NCI-H524 treated with DMSO at 0.1 percent for 48 hours (cell line): ENCODE data around the gene HPSE2.
"Not testable (repeated sequence)": the region's sequence is repeated elsewhere in the genome, so short reads cannot be mapped to it uniquely, and the experiment has no call there.

Source experiments
- DNase-seq: peaks from one replicate; lab custom pipeline; 2025; lab: John Stamatoyannopoulos, UW

HPSE2 gene

GRCh38 chr10:99235658-99236626, at the start of gene HPSE2:
Gene HPSE2, minus strand, starts transcription at chr10:99235852.
- DNase-seq = no peak

GRCh38 chr10:99280472-99280871, 44.8 kb upstream of the HPSE2 start:
- no peak for DNase-seq

- no peak for DNase-seq
These were observed 44.0 kb upstream of the HPSE2 start for GRCh38 chr10:99279626-99280111.

GRCh38 chr10:99276848-99277486, 41.3 kb upstream of the HPSE2 start:
- no peak for DNase-seq

GRCh38 chr10:99266383-99266782, 30.7 kb upstream of the HPSE2 start:
- DNase-seq = no peak

- DNase-seq = no peak
These were observed 13.2 kb upstream of the HPSE2 start for GRCh38 chr10:99248824-99249223.

- not testable (repeated sequence) for DNase-seq
These were observed 12.2 kb upstream of the HPSE2 start for GRCh38 chr10:99247893-99248292.

GRCh38 chr10:99236627-99237309, 1.1 kb upstream of the HPSE2 start:
- no peak for DNase-seq

GRCh38 chr10:99234791-99235657, 628 bp downstream of the HPSE2 start:
- no peak for DNase-seq

GRCh38 chr10:99234041-99234790, 1.4 kb downstream of the HPSE2 start:
- DNase-seq = no peak

GRCh38 chr10:99233689-99234037, 2.0 kb downstream of the HPSE2 start:
- no peak for DNase-seq

GRCh38 chr10:99233000-99233688, 2.5 kb downstream of the HPSE2 start:
- DNase-seq = no peak

- DNase-seq = no peak
These were observed 3.2 kb downstream of the HPSE2 start for GRCh38 chr10:99232360-99232999.

- no peak for DNase-seq
These were observed 10.9 kb downstream of the HPSE2 start for GRCh38 chr10:99224766-99225165.

- no peak for DNase-seq
These were observed 28.3 kb downstream of the HPSE2 start for GRCh38 chr10:99207340-99207739.

- DNase-seq = no peak
These were observed 32.3 kb downstream of the HPSE2 start for GRCh38 chr10:99203310-99203709.

GRCh38 chr10:99172950-99173349, 62.7 kb downstream of the HPSE2 start:
- DNase-seq = no peak

- no peak for DNase-seq
These were observed 63.4 kb downstream of the HPSE2 start for GRCh38 chr10:99172128-99172738.

- no peak for DNase-seq
These were observed 65.5 kb downstream of the HPSE2 start for GRCh38 chr10:99170116-99170675.
